Activated gamma-delta T cell (primary cell): Measurements from ENCODE around the gene TRIM16.
"Not testable (repeated sequence)": the region's sequence is repeated elsewhere in the genome, so short reads cannot be mapped to it uniquely, and the experiment has no call there.

Experiments
- DNase-seq: peaks from one replicate; lab custom pipeline; 2025; lab: John Stamatoyannopoulos, UW

The TRIM16 gene

DNA sequence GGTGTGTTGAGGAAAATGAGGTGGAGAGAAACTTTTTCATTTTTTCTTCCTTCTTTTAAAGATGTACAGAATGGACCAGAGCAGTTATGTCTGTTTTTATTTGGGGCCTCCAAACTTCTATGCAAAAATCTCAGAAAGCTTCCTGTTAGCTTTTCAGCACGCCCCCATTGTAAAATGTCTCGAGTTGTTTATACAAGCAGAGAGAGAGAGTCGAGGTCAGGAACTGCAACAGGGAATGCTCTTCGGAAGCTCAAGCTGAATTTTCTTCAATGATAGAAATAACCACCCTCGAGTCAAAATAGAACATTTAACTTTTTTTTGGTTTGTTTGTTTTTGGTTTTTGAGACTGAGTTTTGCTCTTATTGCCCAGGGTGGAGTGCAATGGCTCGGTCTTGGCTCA is 68.3 kb downstream of the TRIM16 start:
- not testable (repeated sequence) for DNase-seq

DNA sequence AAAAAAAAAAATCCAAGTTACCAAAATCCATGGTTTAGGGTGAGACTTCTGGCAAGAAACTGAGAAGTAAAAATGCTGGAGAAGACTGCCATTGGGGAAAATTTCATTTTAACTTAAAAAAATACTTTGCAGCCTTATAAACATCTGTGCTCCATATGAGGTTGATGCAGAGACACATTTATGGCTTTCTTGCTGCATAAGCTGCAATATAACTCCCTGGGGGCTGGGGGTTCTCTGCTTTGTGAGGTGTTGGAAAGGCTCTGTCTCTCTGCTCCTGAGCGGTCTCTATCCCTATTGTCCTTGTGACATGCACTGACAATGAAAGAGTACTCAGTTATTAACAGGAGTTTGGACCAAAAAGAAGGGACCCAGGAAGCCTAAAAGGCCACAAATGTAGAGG is 71.0 kb downstream of the TRIM16 start:
- not testable (repeated sequence) for DNase-seq

DNA sequence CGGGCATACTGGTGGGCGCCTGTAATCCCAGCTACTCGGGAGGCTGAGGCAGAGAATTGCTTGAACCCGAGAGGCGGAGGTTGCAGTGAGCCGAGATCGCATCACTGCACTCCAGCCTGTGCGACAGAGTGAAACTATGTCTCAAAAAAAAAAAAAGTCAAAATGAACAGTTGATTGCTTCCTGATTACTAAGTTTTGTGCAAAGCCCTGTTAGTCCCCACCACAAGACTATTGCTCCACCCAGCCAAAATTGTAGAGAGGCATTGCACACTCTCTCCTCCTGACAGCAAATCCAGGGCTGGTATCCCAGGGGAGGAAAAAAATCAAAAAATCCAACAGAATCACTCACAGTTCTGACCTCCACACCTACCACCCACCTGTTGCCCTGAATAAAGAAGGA is 91.2 kb downstream of the TRIM16 start:
- DNase-seq: not testable (repeated sequence)

DNA sequence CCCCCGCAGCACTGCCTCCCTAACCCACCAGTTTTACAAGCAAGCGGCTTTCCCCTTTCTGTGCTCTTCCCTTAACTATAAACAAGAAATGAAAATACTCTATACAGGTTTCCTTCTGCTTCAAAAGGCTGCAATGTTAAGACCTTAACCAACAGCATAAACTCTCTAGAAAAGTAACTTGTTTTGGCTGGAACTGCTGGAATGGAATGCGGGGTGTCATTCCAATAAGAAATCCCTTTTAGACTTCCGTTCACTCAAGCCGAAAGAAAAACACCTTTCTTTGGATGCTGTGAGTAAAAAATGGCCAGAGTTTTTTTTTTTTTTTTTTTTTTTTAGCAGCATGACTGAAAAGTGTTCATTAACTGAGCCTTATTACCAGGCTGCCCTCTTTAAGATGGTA is 92.1 kb downstream of the TRIM16 start:
- DNase-seq: not testable (repeated sequence)

DNA sequence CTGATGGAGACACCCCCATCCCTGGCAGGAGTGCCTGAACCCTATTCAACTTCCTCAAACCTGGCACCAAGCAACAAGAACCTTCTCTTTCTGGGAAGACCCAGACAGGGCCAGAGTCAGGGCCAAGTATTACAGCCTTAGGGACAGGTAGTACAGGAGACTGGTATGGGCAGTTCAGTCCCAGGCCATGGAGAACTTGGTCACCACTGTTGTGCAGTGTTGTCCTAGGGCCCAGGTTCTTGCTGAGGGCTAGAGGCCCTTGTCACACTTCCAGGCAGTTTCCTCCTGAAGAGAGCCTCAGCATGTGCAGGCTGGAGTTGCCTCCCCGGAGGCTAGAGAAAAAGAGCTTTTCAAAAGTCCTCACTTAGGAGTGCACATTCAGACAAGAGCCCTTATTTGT is 93.3 kb downstream of the TRIM16 start:
- not testable (repeated sequence) for DNase-seq

DNA sequence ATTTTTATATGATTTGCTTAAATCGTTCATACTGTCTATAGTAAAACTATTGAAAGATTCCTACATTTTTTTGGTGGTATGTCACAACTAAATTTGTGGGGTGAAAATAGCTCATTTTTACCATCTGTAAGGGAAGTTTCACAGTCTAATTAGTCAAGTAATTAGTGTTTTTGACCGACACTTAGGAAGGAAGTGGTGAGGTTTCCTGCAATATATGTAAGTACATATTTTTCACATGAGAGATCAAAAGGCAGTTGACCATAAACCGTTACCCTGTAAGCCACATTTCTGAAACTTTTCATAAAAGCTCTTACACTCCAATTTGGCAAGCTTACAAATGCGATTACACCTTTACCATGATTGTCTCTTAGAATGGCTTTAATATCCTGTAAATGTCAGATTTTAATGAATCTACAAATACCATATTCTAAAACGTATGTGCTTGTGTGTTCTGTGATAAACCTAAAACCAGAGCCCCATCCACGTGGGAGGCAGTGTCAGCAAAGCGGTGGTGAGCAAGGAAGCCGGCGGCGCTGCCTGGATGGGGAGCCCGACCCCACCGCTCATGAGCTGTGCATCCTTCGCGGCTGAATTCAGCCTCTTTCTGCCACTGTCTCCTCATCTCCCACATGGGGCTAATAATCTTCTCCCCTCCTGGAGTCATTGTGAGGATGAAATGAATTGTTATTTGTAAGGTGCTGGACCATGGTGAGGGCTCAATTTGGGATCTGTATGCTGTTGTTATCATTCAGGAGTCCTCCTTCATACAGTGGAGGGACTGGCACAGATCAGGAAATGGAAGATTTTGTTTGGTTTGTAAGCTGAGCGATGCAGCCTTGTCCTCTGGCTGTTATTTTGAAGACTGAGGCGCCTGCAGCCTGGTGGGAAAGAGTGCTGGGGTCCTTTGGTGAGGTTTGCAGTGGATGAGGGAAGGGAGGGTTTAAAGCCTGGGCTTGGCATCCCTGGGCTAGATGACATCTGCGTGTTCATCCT is 94.3 kb downstream of the TRIM16 start:
- not testable (repeated sequence) for DNase-seq

DNA sequence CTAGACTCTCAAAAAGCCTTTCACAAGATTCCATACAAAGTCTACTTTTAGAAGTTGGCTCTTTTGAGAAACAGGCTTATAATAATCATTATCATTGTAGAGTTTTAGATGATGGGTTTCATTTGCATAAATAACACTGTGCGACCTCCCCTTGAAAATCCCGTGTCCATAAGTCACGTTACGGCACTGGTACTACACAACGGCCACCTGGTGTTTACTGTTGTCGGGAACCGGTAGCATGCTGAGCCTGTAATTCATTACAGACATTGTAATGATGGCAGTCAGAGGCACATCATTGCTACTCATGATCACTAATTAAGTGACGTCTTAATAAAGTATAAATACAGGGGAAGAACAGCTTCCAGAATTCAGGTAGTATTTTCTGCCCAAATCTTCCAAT is 96.1 kb downstream of the TRIM16 start:
- not testable (repeated sequence) for DNase-seq

DNA sequence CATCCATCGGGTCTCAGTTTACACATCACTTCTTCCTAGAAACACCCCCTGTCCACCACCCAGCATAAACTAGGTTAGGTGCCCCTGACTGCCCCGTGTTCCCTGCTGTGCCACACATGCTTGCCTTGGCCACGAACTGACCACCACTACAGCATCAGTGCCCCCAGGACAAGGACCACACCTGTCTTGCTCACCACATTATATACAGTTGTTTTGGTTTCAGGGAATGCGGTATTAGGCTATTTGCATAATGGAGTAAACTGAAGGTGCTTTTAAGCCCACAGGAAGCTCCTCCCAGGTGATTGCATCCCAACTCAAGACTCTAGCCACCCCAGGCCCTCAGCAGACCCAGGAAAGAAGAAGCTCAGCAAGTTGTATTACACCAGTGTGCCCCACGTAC is 100.8 kb downstream of the TRIM16 start:
- not testable (repeated sequence) for DNase-seq

DNA sequence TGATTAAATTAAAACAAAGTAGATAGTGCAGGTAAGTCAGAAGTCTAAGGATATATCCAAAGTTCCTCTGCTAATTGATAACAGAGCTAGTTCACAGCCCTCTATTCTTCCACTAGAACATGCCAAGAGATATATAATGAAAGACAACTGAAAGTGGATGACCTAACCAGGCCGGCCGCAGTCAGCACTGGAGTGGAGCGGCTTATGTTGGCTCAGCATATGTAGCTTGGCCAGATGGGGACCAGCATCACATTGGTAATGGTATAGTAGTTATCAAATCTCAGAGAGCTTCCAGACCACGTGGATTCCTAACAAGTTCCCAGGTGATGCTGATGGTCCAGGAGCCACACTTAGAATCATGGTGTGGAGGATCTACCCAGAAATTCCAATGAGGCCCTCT is 102.6 kb downstream of the TRIM16 start:
- not testable (repeated sequence) for DNase-seq
